NB4 (cell line): Measurements from ENCODE around the gene MESD.

Experiments
- DNase-seq: peaks from one replicate; pipeline ENCODE4 v3.0.0; 2010; ENCODE audit warnings: low read depth
- H3K4me3 ChIP-seq: one replicate; pipeline ENCODE4 v1.5.1; 2011; ENCODE audit warnings: mild to moderate bottlenecking, low read depth, low read length, moderate library complexity
- MYC ChIP-seq: IDR thresholded peaks from 2 replicates; pipeline ENCODE4 v1.6.1; 2011; ENCODE audit warnings: low read depth, low read length
- POLR2A ChIP-seq: IDR thresholded peaks from 2 replicates; pipeline ENCODE4 v1.6.1; 2011; ENCODE audit warnings: mild to moderate bottlenecking; ENCODE audit not compliant: insufficient read length; ENCODE audit errors: extremely low read depth
- TF ChIP-seq, protein P1 (sequence below): IDR thresholded peaks from one replicate; pipeline ENCODE4 v1.5.1; 2012; ENCODE audit warnings: low read depth, low read length
- TF ChIP-seq, protein P2 (sequence below): IDR thresholded peaks from 2 replicates; pipeline ENCODE4 v1.6.1; 2011; ENCODE audit warnings: low read depth, low read length

Gene MESD

DNA sequence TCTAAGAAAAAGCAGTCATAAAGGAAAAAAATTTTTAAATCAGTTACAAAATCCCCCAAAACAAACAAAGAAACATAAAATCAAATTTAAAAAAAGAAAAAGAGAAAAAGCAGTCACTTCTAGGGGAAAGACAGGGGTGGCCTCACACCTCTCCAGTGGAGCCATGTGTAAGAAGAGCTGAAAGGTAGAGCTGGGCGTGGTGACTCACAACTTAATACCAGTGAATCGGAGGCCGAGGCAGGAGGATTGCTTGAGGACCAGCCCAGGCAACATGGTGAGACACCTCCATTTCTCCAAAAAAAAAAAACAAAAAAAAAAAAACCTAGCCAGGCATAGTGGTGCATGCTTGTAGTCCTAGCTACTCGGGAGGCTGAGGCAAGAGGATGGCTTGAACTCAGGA is 14.7 kb downstream of the MESD start:
- DNase-seq: no peak
- TF ChIP-seq POLR2A (no peak), MYC (no peak)
- TF ChIP-seq, protein P1, sequence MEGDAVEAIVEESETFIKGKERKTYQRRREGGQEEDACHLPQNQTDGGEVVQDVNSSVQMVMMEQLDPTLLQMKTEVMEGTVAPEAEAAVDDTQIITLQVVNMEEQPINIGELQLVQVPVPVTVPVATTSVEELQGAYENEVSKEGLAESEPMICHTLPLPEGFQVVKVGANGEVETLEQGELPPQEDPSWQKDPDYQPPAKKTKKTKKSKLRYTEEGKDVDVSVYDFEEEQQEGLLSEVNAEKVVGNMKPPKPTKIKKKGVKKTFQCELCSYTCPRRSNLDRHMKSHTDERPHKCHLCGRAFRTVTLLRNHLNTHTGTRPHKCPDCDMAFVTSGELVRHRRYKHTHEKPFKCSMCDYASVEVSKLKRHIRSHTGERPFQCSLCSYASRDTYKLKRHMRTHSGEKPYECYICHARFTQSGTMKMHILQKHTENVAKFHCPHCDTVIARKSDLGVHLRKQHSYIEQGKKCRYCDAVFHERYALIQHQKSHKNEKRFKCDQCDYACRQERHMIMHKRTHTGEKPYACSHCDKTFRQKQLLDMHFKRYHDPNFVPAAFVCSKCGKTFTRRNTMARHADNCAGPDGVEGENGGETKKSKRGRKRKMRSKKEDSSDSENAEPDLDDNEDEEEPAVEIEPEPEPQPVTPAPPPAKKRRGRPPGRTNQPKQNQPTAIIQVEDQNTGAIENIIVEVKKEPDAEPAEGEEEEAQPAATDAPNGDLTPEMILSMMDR: no peak
- TF ChIP-seq, protein P2, sequence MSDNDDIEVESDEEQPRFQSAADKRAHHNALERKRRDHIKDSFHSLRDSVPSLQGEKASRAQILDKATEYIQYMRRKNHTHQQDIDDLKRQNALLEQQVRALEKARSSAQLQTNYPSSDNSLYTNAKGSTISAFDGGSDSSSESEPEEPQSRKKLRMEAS: no peak
- H3K4me3 ChIP-seq: no peak overlapping the region

DNA sequence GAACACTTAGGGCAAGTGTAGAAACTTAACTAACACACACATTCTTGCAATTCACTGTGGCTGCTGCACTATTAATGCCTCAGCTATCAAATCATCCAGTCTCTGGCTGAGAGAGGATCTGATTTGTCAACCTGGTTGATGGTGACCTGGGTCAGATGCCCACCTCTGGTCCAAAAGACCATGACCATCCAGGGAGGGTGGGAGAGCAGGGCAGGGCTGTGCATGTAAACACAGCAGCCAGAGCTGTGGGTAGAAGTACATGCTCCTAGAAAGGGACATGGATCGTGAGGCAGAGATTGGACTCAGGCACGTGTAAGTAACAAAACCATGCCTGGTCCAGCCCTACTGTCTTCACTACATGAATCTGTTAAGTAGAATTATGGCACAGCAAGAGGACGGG is 17.3 kb downstream of the MESD start:
- DNase-seq: no peak
- no peak overlapping the region for H3K4me3 ChIP-seq
- TF ChIP-seq MYC (no peak), POLR2A (no peak)
- TF ChIP-seq, protein P2: no peak
- TF ChIP-seq, protein P1: no peak

DNA sequence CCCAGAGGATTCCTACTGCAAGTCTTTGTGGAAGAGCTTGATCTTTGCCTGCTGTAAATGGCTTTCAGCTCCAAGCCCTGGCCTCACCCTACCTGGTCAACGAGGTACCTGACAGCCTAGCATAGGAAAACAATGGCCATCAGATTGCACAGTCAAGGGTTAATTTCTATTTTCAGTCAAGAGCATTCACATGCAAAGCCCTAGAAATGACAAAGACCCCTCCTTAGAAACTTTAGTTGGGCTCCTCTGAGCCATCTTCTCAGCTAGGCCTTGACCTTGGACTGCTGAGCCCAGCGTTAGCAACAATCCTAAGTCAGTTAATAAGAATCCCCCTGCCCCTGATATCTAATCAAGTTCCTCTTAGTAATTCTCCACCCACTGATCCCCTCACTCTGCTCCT is 18.5 kb downstream of the MESD start:
- no peak for DNase-seq
- H3K4me3 ChIP-seq: no peak overlapping the region
- TF ChIP-seq, protein P1: no peak

DNA sequence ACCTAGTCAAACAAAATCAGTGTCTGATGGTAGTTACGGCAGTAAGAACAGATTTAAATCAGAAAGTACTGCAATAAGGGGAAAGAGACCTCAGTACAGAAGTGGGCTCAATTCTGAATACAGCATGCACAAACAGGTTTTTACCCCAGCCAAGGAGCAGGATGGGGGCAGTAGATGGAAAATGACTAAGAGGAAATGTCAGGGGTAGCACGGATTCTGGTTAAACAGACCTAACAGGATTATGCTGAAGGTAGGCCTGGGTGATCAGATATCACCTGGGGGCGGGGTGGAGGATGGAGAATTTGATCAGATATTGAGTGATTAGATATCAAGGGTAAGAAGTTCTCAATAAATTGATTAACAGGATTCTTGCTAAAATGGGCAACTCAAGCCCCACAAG is 19.0 kb downstream of the MESD start:
- DNase-seq: no peak
- no peak overlapping the region for H3K4me3 ChIP-seq
- TF ChIP-seq, protein P2: no peak
- TF ChIP-seq, protein P1: no peak
- no peak for TF ChIP-seq MYC
- no peak for TF ChIP-seq POLR2A

DNA sequence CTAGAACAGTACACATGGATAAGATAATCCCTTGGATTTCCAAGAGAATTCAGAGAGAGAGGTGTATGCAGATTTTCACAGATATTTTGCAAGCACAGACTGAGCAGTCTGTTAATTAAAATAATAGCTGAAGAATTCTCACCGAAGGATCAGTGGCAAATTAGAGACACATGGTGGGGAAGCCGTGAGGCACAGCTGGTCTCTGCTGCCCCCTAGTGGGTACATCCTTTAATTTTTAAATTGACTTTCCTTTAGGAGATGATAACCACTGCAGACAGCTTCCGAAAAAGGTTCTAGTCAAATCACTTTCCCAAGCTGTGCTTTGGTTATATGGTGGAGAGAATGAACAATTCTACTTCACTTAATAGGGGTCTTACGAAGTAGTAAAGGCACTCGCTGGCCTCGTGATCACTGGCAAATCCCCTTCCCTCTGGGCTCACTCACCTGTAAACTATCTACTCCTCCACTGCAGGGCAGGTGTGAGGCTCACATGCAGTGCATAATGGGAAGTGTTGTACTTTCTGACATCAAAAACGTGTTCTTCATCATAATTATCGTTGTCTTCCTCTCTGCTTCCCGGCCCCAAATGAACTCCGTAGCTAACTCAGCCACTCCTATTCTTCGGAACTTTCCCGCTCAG is 19.5 kb downstream of the MESD start:
- no peak overlapping the region for H3K4me3 ChIP-seq
- TF ChIP-seq, protein P2: peak; percentile 68
- TF ChIP-seq POLR2A: no peak
- TF ChIP-seq, protein P1: peak; percentile 67
- peak; percentile 78 for TF ChIP-seq MYC
- peak; percentile 77 for DNase-seq

DNA sequence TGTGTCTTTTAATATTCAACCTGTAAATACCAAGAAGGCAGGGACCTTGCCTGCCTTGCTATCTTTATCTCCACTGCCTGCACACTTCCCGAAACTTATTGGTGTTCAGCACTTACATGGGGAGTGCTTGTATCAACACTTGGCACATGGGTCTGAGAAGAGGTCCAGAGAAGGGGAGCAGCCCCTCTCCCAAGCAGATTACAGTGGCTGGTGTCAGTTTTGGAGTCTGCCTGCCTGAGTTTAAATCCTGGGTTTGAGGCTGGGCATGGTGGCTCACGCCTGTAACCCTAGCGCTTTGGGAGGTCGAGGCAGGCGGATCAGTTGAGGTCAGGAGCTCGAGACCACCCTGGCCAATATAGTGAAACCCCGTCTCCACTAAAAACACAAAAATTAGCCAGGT is 20.3 kb downstream of the MESD start:
- DNase-seq: no peak
- TF ChIP-seq MYC (no peak), POLR2A (no peak)
- TF ChIP-seq, protein P2: no peak
- TF ChIP-seq, protein P1: no peak
- no peak overlapping the region for H3K4me3 ChIP-seq
